Loucy (cell line): ENCODE measurements around the gene EYA3.

Experiments
- H2AFZ ChIP-seq: fragments of 200-600 bp; sonication (generic); 2 replicates; pipeline ENCODE4 v1.6.0; 2016; ENCODE audit warnings: antibody characterized with exemption, mild to moderate bottlenecking, low read length, moderate library complexity
- H3F3A ChIP-seq: fragments of 200-600 bp; 2 replicates; pipeline ENCODE4 v1.6.0; 2016; ENCODE audit warnings: antibody characterized with exemption, low read depth, mild to moderate bottlenecking
- H3K27me3 ChIP-seq: fragments of 200-600 bp; sonication (generic); 2 replicates; pipeline ENCODE4 v1.6.1; 2014; ENCODE audit warnings: low read length, mild to moderate bottlenecking; ENCODE audit not compliant: insufficient read depth, poor library complexity, severe bottlenecking
- H3K36me3 ChIP-seq: fragments of 200-600 bp; sonication (generic); 2 replicates; pipeline ENCODE4 v1.6.1; 2016; ENCODE audit warnings: low read length; ENCODE audit not compliant: insufficient read depth
- H3K4me1 ChIP-seq: fragments of 200-600 bp; sonication (generic); 2 replicates; pipeline ENCODE4 v1.5.1; 2014; ENCODE audit warnings: low read length, mild to moderate bottlenecking; ENCODE audit not compliant: insufficient read depth, poor library complexity, severe bottlenecking
- H3K4me2 ChIP-seq: fragments of 200-600 bp; sonication (generic); 2 replicates; pipeline ENCODE4 v1.6.0; 2014; ENCODE audit warnings: antibody characterized with exemption, low read length, low read depth, mild to moderate bottlenecking; ENCODE audit not compliant: poor library complexity, severe bottlenecking
- H3K4me3 ChIP-seq: fragments of 200-600 bp; sonication (generic); 2 replicates; pipeline ENCODE4 v1.5.1; 2014; ENCODE audit warnings: low read length, mild to moderate bottlenecking, mixed read lengths; ENCODE audit not compliant: poor library complexity, severe bottlenecking
- H3K79me2 ChIP-seq: fragments of 200-600 bp; sonication (generic); 2 replicates; pipeline ENCODE4 v1.6.1; 2014; ENCODE audit warnings: low read length; ENCODE audit not compliant: insufficient read depth
- H3K9ac ChIP-seq: fragments of 200-600 bp; sonication (generic); 2 replicates; pipeline ENCODE4 v1.6.0; 2014; ENCODE audit warnings: mild to moderate bottlenecking, low read depth, low read length, moderate library complexity; ENCODE audit not compliant: poor library complexity, severe bottlenecking
- H3K9me2 ChIP-seq: fragments of 200-600 bp; sonication (generic); replicated peaks from 2 replicates; pipeline ENCODE4 v1.6.1; 2016; ENCODE audit warnings: low read depth, low read length, mixed read lengths
- H3K9me3 ChIP-seq: fragments of 200-600 bp; sonication (generic); 2 replicates; pipeline ENCODE4 v1.6.1; 2014; ENCODE audit warnings: mild to moderate bottlenecking, antibody characterized with exemption, low read length, low read depth; ENCODE audit not compliant: insufficient read depth
- H4K20me1 ChIP-seq: fragments of 200-600 bp; sonication (generic); 2 replicates; pipeline ENCODE4 v1.6.0; 2014; ENCODE audit warnings: antibody characterized with exemption, low read length, mild to moderate bottlenecking; ENCODE audit not compliant: insufficient read depth, poor library complexity, severe bottlenecking
- EZH2phosphoT487 ChIP-seq: fragments of 200-600 bp; IDR thresholded peaks from 2 replicates; pipeline ENCODE4 v1.6.1; 2018; ENCODE audit warnings: antibody characterized with exemption, mild to moderate bottlenecking, moderate library complexity, borderline replicate concordance
- TF ChIP-seq, protein P1 (sequence below): fragments of 200-600 bp; sonication (generic); conservative IDR thresholded peaks from 2 replicates; pipeline ENCODE4 v1.5.1; 2014; ENCODE audit warnings: mild to moderate bottlenecking, antibody characterized with exemption, low read length

Gene EYA3

DNA sequence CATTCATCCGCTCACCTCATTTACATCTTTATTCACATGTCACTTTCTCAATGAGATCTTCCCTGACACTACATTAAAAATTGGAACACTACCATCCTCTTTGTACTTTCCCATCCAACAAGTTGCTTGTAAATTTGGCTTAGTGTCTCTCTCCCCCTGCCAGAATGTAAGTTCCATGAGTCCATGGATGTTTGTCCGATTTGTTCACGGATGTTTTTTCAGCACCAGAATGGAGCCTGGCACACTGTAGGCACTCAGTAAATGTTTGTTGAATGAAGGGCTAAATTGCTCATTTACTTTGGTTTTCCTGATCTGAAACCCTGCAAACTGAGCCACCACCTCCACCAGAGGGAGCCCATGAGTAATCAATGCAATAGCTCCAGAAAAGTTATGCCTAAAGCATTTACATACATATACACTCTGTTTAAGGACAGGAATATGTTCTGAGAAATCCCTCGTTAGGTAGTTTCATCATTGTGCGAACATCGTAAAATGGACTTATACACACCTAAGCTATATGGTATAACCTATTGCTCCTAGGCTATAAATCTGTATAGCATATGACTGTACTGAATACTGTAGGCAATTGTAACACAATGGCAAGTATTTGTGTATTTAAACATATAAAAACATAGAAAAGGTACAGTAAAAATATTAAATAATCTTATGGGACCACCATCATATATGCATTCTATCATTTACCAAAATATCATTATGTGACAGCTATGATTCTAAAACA lies 2.8 kb upstream of the EYA3 start:
- TF ChIP-seq EZH2phosphoT487, result no peak
- TF ChIP-seq, protein P1, sequence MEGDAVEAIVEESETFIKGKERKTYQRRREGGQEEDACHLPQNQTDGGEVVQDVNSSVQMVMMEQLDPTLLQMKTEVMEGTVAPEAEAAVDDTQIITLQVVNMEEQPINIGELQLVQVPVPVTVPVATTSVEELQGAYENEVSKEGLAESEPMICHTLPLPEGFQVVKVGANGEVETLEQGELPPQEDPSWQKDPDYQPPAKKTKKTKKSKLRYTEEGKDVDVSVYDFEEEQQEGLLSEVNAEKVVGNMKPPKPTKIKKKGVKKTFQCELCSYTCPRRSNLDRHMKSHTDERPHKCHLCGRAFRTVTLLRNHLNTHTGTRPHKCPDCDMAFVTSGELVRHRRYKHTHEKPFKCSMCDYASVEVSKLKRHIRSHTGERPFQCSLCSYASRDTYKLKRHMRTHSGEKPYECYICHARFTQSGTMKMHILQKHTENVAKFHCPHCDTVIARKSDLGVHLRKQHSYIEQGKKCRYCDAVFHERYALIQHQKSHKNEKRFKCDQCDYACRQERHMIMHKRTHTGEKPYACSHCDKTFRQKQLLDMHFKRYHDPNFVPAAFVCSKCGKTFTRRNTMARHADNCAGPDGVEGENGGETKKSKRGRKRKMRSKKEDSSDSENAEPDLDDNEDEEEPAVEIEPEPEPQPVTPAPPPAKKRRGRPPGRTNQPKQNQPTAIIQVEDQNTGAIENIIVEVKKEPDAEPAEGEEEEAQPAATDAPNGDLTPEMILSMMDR, result peak; percentile 88
- H3K79me2 ChIP-seq, result peaks cover 21% of the 10 kb centered on the region
- peaks cover 19% of the 10 kb centered on the region for H4K20me1 ChIP-seq
- no peak overlapping the region for H3K4me2 ChIP-seq
- no peaks in the 10 kb centered on the region for H3K27me3 ChIP-seq
- H3K4me3 ChIP-seq, result no peak overlapping the region
- no peak overlapping the region for H3K9ac ChIP-seq
- peak overlapping the region; percentile 70 for H2AFZ ChIP-seq
- H3K36me3 ChIP-seq, result no peaks in the 10 kb centered on the region
- no peaks in the 10 kb centered on the region for H3K9me3 ChIP-seq
- peaks cover 14% of the 10 kb centered on the region for H3K4me1 ChIP-seq
- H3F3A ChIP-seq, result no peaks in the 10 kb centered on the region
- H3K9me2 ChIP-seq, result no peaks in the 10 kb centered on the region

DNA sequence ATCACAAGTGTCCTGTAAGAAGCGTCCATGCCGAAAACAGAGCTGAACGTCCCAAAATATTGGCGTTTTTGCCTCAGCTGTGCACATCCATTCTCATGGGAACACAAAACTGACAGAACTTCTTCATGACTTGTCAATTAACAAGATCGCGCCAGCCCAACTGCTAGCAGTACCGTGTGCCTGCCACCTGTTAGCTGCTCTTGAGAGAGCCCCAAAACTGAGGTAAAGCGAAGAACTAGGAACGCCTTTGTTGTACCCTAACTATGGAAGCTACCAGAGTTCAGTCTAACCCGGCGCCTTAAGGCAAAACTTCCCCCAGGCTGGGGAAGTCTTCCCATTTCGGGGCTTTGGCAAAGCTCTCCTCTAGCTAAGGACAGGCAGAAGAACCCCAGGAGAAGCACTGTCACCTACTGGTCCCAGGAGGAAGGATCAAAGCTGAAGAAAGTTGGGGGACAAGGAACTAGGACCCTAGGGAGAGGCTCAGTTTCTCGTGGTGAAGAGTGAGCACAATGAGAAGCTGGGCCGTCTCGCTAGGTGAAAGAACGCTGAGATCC lies 719 bp downstream of the EYA3 start:
- H3K79me2 ChIP-seq, result peaks cover 54% of the 10 kb centered on the region

DNA sequence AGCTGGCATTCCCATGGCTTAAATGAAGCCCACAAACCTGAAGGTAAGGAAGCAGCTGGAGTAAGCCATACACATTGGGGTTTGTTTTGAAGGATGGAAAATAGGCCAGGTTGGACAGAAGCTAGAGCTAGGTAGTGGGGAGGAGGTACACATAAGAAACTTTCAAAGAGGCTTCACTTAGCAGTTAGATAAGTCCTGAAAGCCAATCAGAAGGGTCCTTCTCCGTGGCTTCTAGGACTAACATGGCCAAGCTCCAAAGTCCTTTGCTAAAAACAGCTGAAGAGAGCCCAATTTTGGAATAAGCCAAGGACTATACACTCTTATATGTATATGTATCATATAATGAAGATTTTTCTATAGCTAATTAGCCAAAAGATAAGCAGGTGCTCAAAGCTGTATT lies 1.8 kb downstream of the EYA3 start:
- TF ChIP-seq, protein P1, result no peak
- TF ChIP-seq EZH2phosphoT487, result no peak

More for the DNA sequence above, 719 bp downstream of the EYA3 start:
- peaks cover 36% of the 10 kb centered on the region for H3K4me1 ChIP-seq
- H3K9ac ChIP-seq, result peak overlapping the region; percentile 91
- TF ChIP-seq, protein P1, result 0 out of 2 replicates have a peak, but pooled peaks have one; percentile 26
- TF ChIP-seq EZH2phosphoT487, result no peak
- peak overlapping the region; percentile 91 for H2AFZ ChIP-seq
- no peaks in the 10 kb centered on the region for H3K27me3 ChIP-seq
- H3K9me2 ChIP-seq, result no peaks in the 10 kb centered on the region
- H3F3A ChIP-seq, result no peaks in the 10 kb centered on the region
- no peaks in the 10 kb centered on the region for H3K36me3 ChIP-seq
- H3K9me3 ChIP-seq, result no peaks in the 10 kb centered on the region
- peak overlapping the region; percentile 95 for H3K4me3 ChIP-seq
- H4K20me1 ChIP-seq, result peaks cover 32% of the 10 kb centered on the region
- H3K4me2 ChIP-seq, result peak overlapping the region; percentile 92

More for the DNA sequence above, 1.8 kb downstream of the EYA3 start:
- peak overlapping the region; percentile 91 for H3K9ac ChIP-seq
- no peak overlapping the region for H2AFZ ChIP-seq
- no peaks in the 10 kb centered on the region for H3F3A ChIP-seq
- peaks cover 40% of the 10 kb centered on the region for H3K4me1 ChIP-seq
- no peaks in the 10 kb centered on the region for H3K9me2 ChIP-seq
- peaks cover 64% of the 10 kb centered on the region for H3K79me2 ChIP-seq
- no peaks in the 10 kb centered on the region for H3K36me3 ChIP-seq
- no peaks in the 10 kb centered on the region for H3K9me3 ChIP-seq
- H3K27me3 ChIP-seq, result no peaks in the 10 kb centered on the region
- peak overlapping the region; percentile 95 for H3K4me3 ChIP-seq
- peak overlapping the region; percentile 92 for H3K4me2 ChIP-seq
- H4K20me1 ChIP-seq, result peaks cover 34% of the 10 kb centered on the region
